ENCODE data around the gene FOXM1.

FOXM1 gene

GRCh38 chr12:2893007-2893406 lies 16.0 kb upstream of the FOXM1 start:
- FAIRE-seq (no peak), DNase-seq (ENCODE audit: insufficient read length, low spot score) (no peak)
- TF ChIP-seq CTCF (IDR thresholded peaks at IDR 0.05; ENCODE audit: insufficient read depth, missing control alignments), result no peak

GRCh38 chr12:2892246-2892645 lies 15.3 kb upstream of the FOXM1 start:
- FAIRE-seq (no peak), DNase-seq (ENCODE audit: insufficient read length, low spot score) (no peak)
- no peak for TF ChIP-seq CTCF (IDR thresholded peaks at IDR 0.05; ENCODE audit: insufficient read depth, missing control alignments)

- FAIRE-seq (no peak), DNase-seq (ENCODE audit: insufficient read length, low spot score) (no peak)
- no peak for TF ChIP-seq CTCF (IDR thresholded peaks at IDR 0.05; ENCODE audit: insufficient read depth, missing control alignments)
These were observed 14.5 kb upstream of the FOXM1 start for GRCh38 chr12:2891240-2892053.

- DNase-seq (ENCODE audit: insufficient read length, low spot score), result peak; percentile 94
- no peak for FAIRE-seq
- no peak for TF ChIP-seq CTCF (IDR thresholded peaks at IDR 0.05; ENCODE audit: insufficient read depth, missing control alignments)
These were observed 13.6 kb upstream of the FOXM1 start, which contains the start of gene TULP3 for GRCh38 chr12:2890388-2891239. Gene TULP3, plus strand, starts transcription at chr12:2890891. Its CDS starts 57 bp downstream, at chr12:2890948.

- DNase-seq (ENCODE audit: insufficient read length, low spot score) (no peak), FAIRE-seq (no peak)
- no peak for TF ChIP-seq CTCF (IDR thresholded peaks at IDR 0.05; ENCODE audit: insufficient read depth, missing control alignments)
These were observed 13.0 kb upstream of the FOXM1 start for GRCh38 chr12:2890001-2890387.

GRCh38 chr12:2886768-2887450 lies 9.9 kb upstream of the FOXM1 start:
- DNase-seq (ENCODE audit: insufficient read length, low spot score) (no peak), FAIRE-seq (no peak)
- no peak for TF ChIP-seq CTCF (IDR thresholded peaks at IDR 0.05; ENCODE audit: insufficient read depth, missing control alignments)

Data from D721Med (cell line).